Measurements from ENCODE around the gene MYMX. TPM values are rescaled to one million over a fixed set of nuclear protein-coding genes. Genes with fewer than 3 reads are reported as not detected.

Gene MYMX
- total and polyA plus RNA-seq, 2 of the 13 experiments (the other 11 are each of a cell fraction or from before 2014, with no cell fraction given), result not detected

DNA sequence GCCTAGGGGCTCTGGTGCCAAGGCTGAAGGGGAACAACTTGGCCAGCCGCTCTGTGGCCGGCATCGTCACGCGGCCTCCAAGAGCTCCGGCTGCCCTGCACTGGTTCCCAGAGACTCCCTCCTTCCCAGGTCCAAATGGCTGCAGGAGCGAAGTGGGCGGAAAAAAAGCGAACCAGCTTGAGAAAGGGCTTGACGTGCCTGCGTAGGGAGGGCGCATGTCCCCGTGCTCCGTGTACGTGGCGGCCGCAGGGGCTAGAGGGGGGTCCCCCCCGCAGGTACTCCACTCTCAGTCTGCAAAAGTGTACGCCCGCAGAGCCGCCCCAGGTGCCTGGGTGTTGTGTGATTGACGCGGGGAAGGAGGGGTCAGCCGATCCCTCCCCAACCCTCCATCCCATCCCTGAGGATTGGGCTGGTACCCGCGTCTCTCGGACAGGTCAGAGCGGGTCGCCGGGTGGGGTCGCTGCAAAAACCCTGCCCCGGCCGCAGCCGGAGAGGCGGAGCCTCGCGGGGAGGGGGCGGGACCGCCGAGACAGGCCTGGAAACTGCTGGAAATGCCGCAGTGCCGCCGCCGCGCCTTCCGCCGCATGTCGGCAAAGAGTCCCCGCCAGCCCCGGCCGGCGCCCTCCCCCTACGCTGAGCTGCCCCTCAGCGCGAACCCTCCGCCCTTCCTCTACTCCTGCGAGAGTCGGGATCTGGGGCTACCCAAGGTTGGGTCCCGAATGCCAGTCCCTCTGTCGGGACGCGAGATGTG lies 29.4 kb downstream of the MYMX start (continued):
- TF ChIP-seq, protein P1, sequence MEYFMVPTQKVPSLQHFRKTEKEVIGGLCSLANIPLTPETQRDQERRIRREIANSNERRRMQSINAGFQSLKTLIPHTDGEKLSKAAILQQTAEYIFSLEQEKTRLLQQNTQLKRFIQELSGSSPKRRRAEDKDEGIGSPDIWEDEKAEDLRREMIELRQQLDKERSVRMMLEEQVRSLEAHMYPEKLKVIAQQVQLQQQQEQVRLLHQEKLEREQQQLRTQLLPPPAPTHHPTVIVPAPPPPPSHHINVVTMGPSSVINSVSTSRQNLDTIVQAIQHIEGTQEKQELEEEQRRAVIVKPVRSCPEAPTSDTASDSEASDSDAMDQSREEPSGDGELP (IDR thresholded peaks at IDR 0.05; ENCODE audit: borderline replicate concordance, low read depth), result no peak
- TF ChIP-seq SP4 (CRISPR knock-in tag; IDR thresholded peaks at IDR 0.05), result peak; percentile 86
- TF ChIP-seq ETV5 (CRISPR knock-in tag; IDR thresholded peaks at IDR 0.05; ENCODE audit: borderline replicate concordance), result peak; percentile 52; the same call in 1 of the 2 replicates
- peak; percentile 66 for TF ChIP-seq CREB1 (IDR thresholded peaks at IDR 0.05)
- TF ChIP-seq CREB1 (CRISPR knock-in tag; IDR thresholded peaks at IDR 0.05), result no peak
- TF ChIP-seq MED13 (CRISPR knock-in tag; IDR thresholded peaks at IDR 0.05), result peak; percentile 85
- TF ChIP-seq ZNF652 (CRISPR knock-in tag; IDR thresholded peaks at IDR 0.05; ENCODE audit: borderline replicate concordance, low read depth), result no peak; the same call in 1 of the 2 replicates
- TF ChIP-seq NPAS2 (CRISPR knock-in tag; IDR thresholded peaks at IDR 0.05; ENCODE audit: borderline replicate concordance), result no peak
- TF ChIP-seq SIN3B (IDR thresholded peaks at IDR 0.05; ENCODE audit: low read length), result no peak
- peak; percentile 39; the same call in 1 of the 2 replicates for TF ChIP-seq BCL6 (CRISPR knock-in tag; IDR thresholded peaks at IDR 0.05)
- 0 out of 2 replicates have a peak, but pooled peaks have one; percentile 75 for TF ChIP-seq SP140L (CRISPR knock-in tag; IDR thresholded peaks at IDR 0.05; ENCODE audit: borderline replicate concordance)
- TF ChIP-seq RBAK (CRISPR knock-in tag; IDR thresholded peaks at IDR 0.05), result peak; percentile 66; the same call in 1 of the 2 replicates
- TF ChIP-seq, protein P2, sequence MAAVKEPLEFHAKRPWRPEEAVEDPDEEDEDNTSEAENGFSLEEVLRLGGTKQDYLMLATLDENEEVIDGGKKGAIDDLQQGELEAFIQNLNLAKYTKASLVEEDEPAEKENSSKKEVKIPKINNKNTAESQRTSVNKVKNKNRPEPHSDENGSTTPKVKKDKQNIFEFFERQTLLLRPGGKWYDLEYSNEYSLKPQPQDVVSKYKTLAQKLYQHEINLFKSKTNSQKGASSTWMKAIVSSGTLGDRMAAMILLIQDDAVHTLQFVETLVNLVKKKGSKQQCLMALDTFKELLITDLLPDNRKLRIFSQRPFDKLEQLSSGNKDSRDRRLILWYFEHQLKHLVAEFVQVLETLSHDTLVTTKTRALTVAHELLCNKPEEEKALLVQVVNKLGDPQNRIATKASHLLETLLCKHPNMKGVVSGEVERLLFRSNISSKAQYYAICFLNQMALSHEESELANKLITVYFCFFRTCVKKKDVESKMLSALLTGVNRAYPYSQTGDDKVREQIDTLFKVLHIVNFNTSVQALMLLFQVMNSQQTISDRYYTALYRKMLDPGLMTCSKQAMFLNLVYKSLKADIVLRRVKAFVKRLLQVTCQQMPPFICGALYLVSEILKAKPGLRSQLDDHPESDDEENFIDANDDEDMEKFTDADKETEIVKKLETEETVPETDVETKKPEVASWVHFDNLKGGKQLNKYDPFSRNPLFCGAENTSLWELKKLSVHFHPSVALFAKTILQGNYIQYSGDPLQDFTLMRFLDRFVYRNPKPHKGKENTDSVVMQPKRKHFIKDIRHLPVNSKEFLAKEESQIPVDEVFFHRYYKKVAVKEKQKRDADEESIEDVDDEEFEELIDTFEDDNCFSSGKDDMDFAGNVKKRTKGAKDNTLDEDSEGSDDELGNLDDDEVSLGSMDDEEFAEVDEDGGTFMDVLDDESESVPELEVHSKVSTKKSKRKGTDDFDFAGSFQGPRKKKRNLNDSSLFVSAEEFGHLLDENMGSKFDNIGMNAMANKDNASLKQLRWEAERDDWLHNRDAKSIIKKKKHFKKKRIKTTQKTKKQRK (IDR thresholded peaks at IDR 0.05; ENCODE audit: low read length), result no peak
- peak; percentile 10; the same call in 1 of the 2 replicates for TF ChIP-seq TBX3 (IDR thresholded peaks at IDR 0.05; ENCODE audit: borderline replicate concordance)
- peak; percentile 59; the same call in 1 of the 2 replicates for TF ChIP-seq POLR2G (IDR thresholded peaks at IDR 0.05; ENCODE audit: low read depth, low read length)
- TF ChIP-seq, protein P3, sequence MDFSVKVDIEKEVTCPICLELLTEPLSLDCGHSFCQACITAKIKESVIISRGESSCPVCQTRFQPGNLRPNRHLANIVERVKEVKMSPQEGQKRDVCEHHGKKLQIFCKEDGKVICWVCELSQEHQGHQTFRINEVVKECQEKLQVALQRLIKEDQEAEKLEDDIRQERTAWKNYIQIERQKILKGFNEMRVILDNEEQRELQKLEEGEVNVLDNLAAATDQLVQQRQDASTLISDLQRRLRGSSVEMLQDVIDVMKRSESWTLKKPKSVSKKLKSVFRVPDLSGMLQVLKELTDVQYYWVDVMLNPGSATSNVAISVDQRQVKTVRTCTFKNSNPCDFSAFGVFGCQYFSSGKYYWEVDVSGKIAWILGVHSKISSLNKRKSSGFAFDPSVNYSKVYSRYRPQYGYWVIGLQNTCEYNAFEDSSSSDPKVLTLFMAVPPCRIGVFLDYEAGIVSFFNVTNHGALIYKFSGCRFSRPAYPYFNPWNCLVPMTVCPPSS (IDR thresholded peaks at IDR 0.05), result no peak
- peak; percentile 65; the same call in 1 of the 2 replicates for TF ChIP-seq ATF7-NPFF (CRISPR knock-in tag; IDR thresholded peaks at IDR 0.05; ENCODE audit: low read depth)
- peak; percentile 57; the same call in 1 of the 2 replicates for TF ChIP-seq ZFP36L1 (CRISPR knock-in tag; IDR thresholded peaks at IDR 0.05)
- TF ChIP-seq PLRG1 (conservative IDR thresholded peaks at IDR 0.05), result no peak
- 0 out of 2 replicates have a peak, but pooled peaks have one; percentile 12 for TF ChIP-seq RARG (CRISPR knock-in tag; IDR thresholded peaks at IDR 0.05; ENCODE audit: low read depth)
- TF ChIP-seq, protein P4, sequence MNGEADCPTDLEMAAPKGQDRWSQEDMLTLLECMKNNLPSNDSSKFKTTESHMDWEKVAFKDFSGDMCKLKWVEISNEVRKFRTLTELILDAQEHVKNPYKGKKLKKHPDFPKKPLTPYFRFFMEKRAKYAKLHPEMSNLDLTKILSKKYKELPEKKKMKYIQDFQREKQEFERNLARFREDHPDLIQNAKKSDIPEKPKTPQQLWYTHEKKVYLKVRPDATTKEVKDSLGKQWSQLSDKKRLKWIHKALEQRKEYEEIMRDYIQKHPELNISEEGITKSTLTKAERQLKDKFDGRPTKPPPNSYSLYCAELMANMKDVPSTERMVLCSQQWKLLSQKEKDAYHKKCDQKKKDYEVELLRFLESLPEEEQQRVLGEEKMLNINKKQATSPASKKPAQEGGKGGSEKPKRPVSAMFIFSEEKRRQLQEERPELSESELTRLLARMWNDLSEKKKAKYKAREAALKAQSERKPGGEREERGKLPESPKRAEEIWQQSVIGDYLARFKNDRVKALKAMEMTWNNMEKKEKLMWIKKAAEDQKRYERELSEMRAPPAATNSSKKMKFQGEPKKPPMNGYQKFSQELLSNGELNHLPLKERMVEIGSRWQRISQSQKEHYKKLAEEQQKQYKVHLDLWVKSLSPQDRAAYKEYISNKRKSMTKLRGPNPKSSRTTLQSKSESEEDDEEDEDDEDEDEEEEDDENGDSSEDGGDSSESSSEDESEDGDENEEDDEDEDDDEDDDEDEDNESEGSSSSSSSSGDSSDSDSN (CRISPR knock-in tag; IDR thresholded peaks at IDR 0.05), result peak; percentile 79
